ENCODE results near the gene SSRP1. TPM values are rescaled to one million over a fixed set of nuclear protein-coding genes. Genes with fewer than 3 reads are reported as not detected.

The SSRP1 gene
- total and polyA plus RNA-seq, 9 of the 15 experiments (the other 6 are each of a cell fraction or from before 2014, with no cell fraction given) = 91.1 to 416 (median 245) TPM

GRCh38 chr11:57364851-57365660 lies 29.4 kb upstream of the SSRP1 start:
- POLR2A ChIA-PET = interaction anchor here (0.8 kb wide), 1 partner anchor 59 kb away, joined by 4 read pairs; no protein-coding TSS in a partner anchor
- in situ Hi-C loops (cut with MboI) = no loop called here

GRCh38 chr11:57363131-57364080 lies 27.7 kb upstream of the SSRP1 start:
- no peaks in the 10 kb centered on the region for H3K9me3 ChIP-seq (replicated peaks; ENCODE audit: control insufficient read depth, insufficient read depth, low read depth, low read length)
- DNase-seq (ENCODE audit: extremely low read depth in 1 of 4, low spot score in 3 of 4) (no peak), ATAC-seq (no peak), FAIRE-seq (no peak)
- no TSS peak for BruUV-seq (replicated peaks)
- in situ Hi-C loops (cut with MboI) (no loop called here), intact Hi-C loops (cut with micrococcal nuclease) (no loop called here)
- no peak overlapping the region for H3K4me3 ChIP-seq
- no peaks in the 10 kb centered on the region for H3K36me3 ChIP-seq (ENCODE audit: control insufficient read depth, insufficient read depth, low read length)
- H3K9me1 ChIP-seq (ENCODE audit: control insufficient read depth, insufficient read depth, low read length) = no peaks in the 10 kb centered on the region
- ChIA-PET POLR2A (interaction anchor here (1.1 to 2.1 kb wide), 2 partner anchors 10 kb away, joined by 5 read pairs; no protein-coding TSS in a partner anchor), CTCF (ENCODE audit: low intra/inter-chr PET ratio) (no interaction called here)
- no peaks in the 10 kb centered on the region for H4K20me1 ChIP-seq (replicated peaks; ENCODE audit: control insufficient read depth, insufficient read depth, low read length)
- H3K79me2 ChIP-seq (ENCODE audit: control insufficient read depth, insufficient read depth, low read length) = no peaks in the 10 kb centered on the region
- no peak overlapping the region for H3K27ac ChIP-seq (ENCODE audit: extremely low read depth, low read depth, low read length)
- peak overlapping the region; percentile 12 for H3K4me2 ChIP-seq (ENCODE audit: insufficient read depth, low read length)
- H2AFZ ChIP-seq (ENCODE audit: low read depth, low read length) = no peak overlapping the region
- no peaks in the 10 kb centered on the region for H3K27me3 ChIP-seq (ENCODE audit: control insufficient read depth in 2 of 2, insufficient read depth in 2 of 2, low read length in 2 of 2)
- WGBS (ENCODE audit: insufficient coverage, low coverage, missing lambda C conversion rate) = 28% methylated on average over 7 of the region's 7 CpGs
- H3K4me1 ChIP-seq (replicated peaks in 1 of 2; ENCODE audit: control insufficient read depth in 2 of 2, insufficient read depth in 2 of 2, low read length in 2 of 2) = peaks cover 13 to 20% of the 10 kb centered on the region in 2 experiments
- no peak overlapping the region for H3K9ac ChIP-seq (ENCODE audit: insufficient read depth in 1 of 2, low read depth in 2 of 2, low read length in 2 of 2)
- TF ChIP-seq XRCC5 (IDR thresholded peaks at IDR 0.05; ENCODE audit: low read depth, low read length) = no peak
- TF ChIP-seq ETV1 (tag; conservative IDR thresholded peaks at IDR 0.05; ENCODE audit: low read depth) = no peak
- no peak for TF ChIP-seq RFX1 (IDR thresholded peaks at IDR 0.05)
- TF ChIP-seq, protein P1, sequence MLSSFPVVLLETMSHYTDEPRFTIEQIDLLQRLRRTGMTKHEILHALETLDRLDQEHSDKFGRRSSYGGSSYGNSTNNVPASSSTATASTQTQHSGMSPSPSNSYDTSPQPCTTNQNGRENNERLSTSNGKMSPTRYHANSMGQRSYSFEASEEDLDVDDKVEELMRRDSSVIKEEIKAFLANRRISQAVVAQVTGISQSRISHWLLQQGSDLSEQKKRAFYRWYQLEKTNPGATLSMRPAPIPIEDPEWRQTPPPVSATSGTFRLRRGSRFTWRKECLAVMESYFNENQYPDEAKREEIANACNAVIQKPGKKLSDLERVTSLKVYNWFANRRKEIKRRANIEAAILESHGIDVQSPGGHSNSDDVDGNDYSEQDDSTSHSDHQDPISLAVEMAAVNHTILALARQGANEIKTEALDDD (IDR thresholded peaks at IDR 0.05) = peak; percentile 83
- no peak for TF ChIP-seq PCBP2 (IDR thresholded peaks at IDR 0.05; ENCODE audit: low read depth, low read length, poor library complexity, severe bottlenecking)
- no peak for TF ChIP-seq CBFA2T2 (conservative IDR thresholded peaks at IDR 0.05)
- no peak for TF ChIP-seq ZC3H8 (IDR thresholded peaks at IDR 0.05)
- TF ChIP-seq ZHX1 (conservative IDR thresholded peaks at IDR 0.05; ENCODE audit: low read length) = no peak

More at GRCh38 chr11:57364851-57365660, 29.4 kb upstream of the SSRP1 start:
- 42% methylated on average over 9 of the region's 9 CpGs for WGBS (ENCODE audit: insufficient coverage, low coverage, missing lambda C conversion rate)
- Histone ChIP-seq H3K79me2 (ENCODE audit: control insufficient read depth, insufficient read depth, low read length) (no peaks in the 10 kb centered on the region), H3K9ac (ENCODE audit: insufficient read depth in 1 of 2, low read depth in 2 of 2, low read length in 2 of 2) (peak overlapping the region in 1 of 2 experiments; percentile 18; a peak in 2 of 4 replicates), H3K36me3 (ENCODE audit: control insufficient read depth, insufficient read depth, low read length) (no peaks in the 10 kb centered on the region), H2AFZ (ENCODE audit: low read depth, low read length) (no peak overlapping the region), H3K4me3 (no peak overlapping the region), H4K20me1 (replicated peaks; ENCODE audit: control insufficient read depth, insufficient read depth, low read length) (no peaks in the 10 kb centered on the region), H3K4me2 (ENCODE audit: insufficient read depth, low read length) (no peak overlapping the region), H3K9me1 (ENCODE audit: control insufficient read depth, insufficient read depth, low read length) (no peaks in the 10 kb centered on the region), H3K9me3 (replicated peaks; ENCODE audit: control insufficient read depth, insufficient read depth, low read depth, low read length) (no peaks in the 10 kb centered on the region), H3K27ac (ENCODE audit: extremely low read depth, low read depth, low read length) (no peak overlapping the region), H3K4me1 (replicated peaks in 1 of 2; ENCODE audit: control insufficient read depth in 2 of 2, insufficient read depth in 2 of 2, low read length in 2 of 2) (peaks cover 10 to 18% of the 10 kb centered on the region in 2 experiments; a peak in 4 of 5 replicates), H3K27me3 (ENCODE audit: control insufficient read depth in 2 of 2, insufficient read depth in 2 of 2, low read length in 2 of 2) (no peaks in the 10 kb centered on the region)
- ATAC-seq (no peak), FAIRE-seq (no peak), DNase-seq (ENCODE audit: extremely low read depth in 1 of 4, low spot score in 3 of 4) (no peak)
- CTCF ChIA-PET (ENCODE audit: low intra/inter-chr PET ratio) = no interaction called here
- 0 out of 2 replicates have a peak, but pooled peaks have one; percentile 16 for TF ChIP-seq EGR1 (conservative IDR thresholded peaks at IDR 0.05)
- no peak for TF ChIP-seq HDAC3 (IDR thresholded peaks at IDR 0.05; ENCODE audit: borderline replicate concordance, partially characterized antibody)
- intact Hi-C loops (cut with micrococcal nuclease) = no loop called here
- no TSS peak for BruUV-seq (replicated peaks)

All from K562 (cell line).